ENCODE results near the gene KIAA1586. TPM values are rescaled to one million over a fixed set of nuclear protein-coding genes. Genes with fewer than 3 reads are reported as not detected.

Gene KIAA1586
- total and polyA plus RNA-seq, 2 donors (not counting 3 experiments of a cell fraction or from before 2014, with no cell fraction given), result 1.7 to 14.0 TPM

GRCh38 chr6:57026001-57026400, 20.5 kb upstream of the KIAA1586 start:
- ChIA-PET CTCF (no interaction called here), POLR2A (no interaction called here)
- Histone ChIP-seq H3K36me3 (ENCODE audit: control insufficient read depth in 2 of 2, extremely low read depth in 1 of 2, insufficient read depth in 2 of 2, low read length in 2 of 2) (no peaks in the 10 kb centered on the region), H3K4me2 (ENCODE audit: insufficient read depth, low read length) (no peak overlapping the region), H4K20me1 (replicated peaks; ENCODE audit: control insufficient read depth, extremely low read depth, insufficient read depth, low read length) (no peaks in the 10 kb centered on the region), H2AFZ (ENCODE audit: low read depth, low read length) (no peak overlapping the region), H3K9ac (replicated peaks; ENCODE audit: extremely low read depth, insufficient read depth, low read length) (no peak overlapping the region), H3K27ac (ENCODE audit: insufficient read depth, low read depth, low read length) (no peak overlapping the region), H3K27me3 (ENCODE audit: control insufficient read depth in 2 of 2, insufficient read depth in 2 of 2, low read length in 2 of 2) (no peaks in the 10 kb centered on the region), H3K79me2 (ENCODE audit: control insufficient read depth, insufficient read depth, low read length) (no peaks in the 10 kb centered on the region), H3K9me3 (replicated peaks; ENCODE audit: control insufficient read depth, insufficient read depth, low read length) (no peaks in the 10 kb centered on the region), H3K4me3 (replicated peaks in 1 of 3; ENCODE audit: insufficient read depth in 1 of 3, low read depth in 1 of 3, low read length in 3 of 3) (no peak overlapping the region), H3K4me1 (ENCODE audit: control insufficient read depth, extremely low read depth, insufficient read depth, low read length) (no peaks in the 10 kb centered on the region), H3K9me1 (replicated peaks; ENCODE audit: control insufficient read depth, extremely low read depth, insufficient read depth, low read length) (no peaks in the 10 kb centered on the region)
- FAIRE-seq (no peak), DNase-seq (ENCODE audit: low read depth, low spot score) (no peak)
- intact Hi-C loops (cut with micrococcal nuclease), result no loop called here
- dilution Hi-C loops (cut with MboI; ENCODE audit: extremely low pct_ligation_motif_present, low sequenced_read_pairs), result no loop called here
- BruUV-seq (replicated peaks), result no TSS peak
- no peak for TF ChIP-seq FOS (IDR thresholded peaks at IDR 0.05; ENCODE audit: borderline replicate concordance, insufficient read depth, low read length)
- no peak for TF ChIP-seq CTCF (IDR thresholded peaks at IDR 0.05; ENCODE audit: extremely low read depth in 1 of 2, insufficient read depth in 1 of 2, low read depth in 1 of 2, low read length in 2 of 2)
- TF ChIP-seq MYC (IDR thresholded peaks at IDR 0.05; ENCODE audit: low read depth, low read length), result no peak
- no peak for TF ChIP-seq JUN (IDR thresholded peaks at IDR 0.05; ENCODE audit: borderline replicate concordance, insufficient read depth, insufficient read length, low read depth)
- TF ChIP-seq GATA2 (IDR thresholded peaks at IDR 0.05; ENCODE audit: insufficient read depth, insufficient read length, low read depth, low read length), result no peak
- no peak for TF ChIP-seq MAX (IDR thresholded peaks at IDR 0.05; ENCODE audit: insufficient read depth, insufficient read length)

GRCh38 chr6:57027301-57027700, 19.2 kb upstream of the KIAA1586 start:
- DNase-seq (ENCODE audit: low read depth, low spot score) (no peak), FAIRE-seq (no peak)
- intact Hi-C loops (cut with micrococcal nuclease), result no loop called here
- Histone ChIP-seq H3K9me1 (replicated peaks; ENCODE audit: control insufficient read depth, extremely low read depth, insufficient read depth, low read length) (no peaks in the 10 kb centered on the region), H3K9me3 (replicated peaks; ENCODE audit: control insufficient read depth, insufficient read depth, low read length) (no peaks in the 10 kb centered on the region), H3K36me3 (ENCODE audit: control insufficient read depth in 2 of 2, extremely low read depth in 1 of 2, insufficient read depth in 2 of 2, low read length in 2 of 2) (no peaks in the 10 kb centered on the region), H3K27ac (ENCODE audit: insufficient read depth, low read depth, low read length) (no peak overlapping the region), H3K4me2 (ENCODE audit: insufficient read depth, low read length) (no peak overlapping the region), H2AFZ (ENCODE audit: low read depth, low read length) (no peak overlapping the region), H3K4me3 (replicated peaks in 1 of 3; ENCODE audit: insufficient read depth in 1 of 3, low read depth in 1 of 3, low read length in 3 of 3) (no peak overlapping the region), H3K27me3 (ENCODE audit: control insufficient read depth in 2 of 2, insufficient read depth in 2 of 2, low read length in 2 of 2) (no peaks in the 10 kb centered on the region), H3K9ac (replicated peaks; ENCODE audit: extremely low read depth, insufficient read depth, low read length) (no peak overlapping the region), H3K79me2 (ENCODE audit: control insufficient read depth, insufficient read depth, low read length) (no peaks in the 10 kb centered on the region), H4K20me1 (replicated peaks; ENCODE audit: control insufficient read depth, extremely low read depth, insufficient read depth, low read length) (no peaks in the 10 kb centered on the region), H3K4me1 (ENCODE audit: control insufficient read depth, extremely low read depth, insufficient read depth, low read length) (peaks cover 5% of the 10 kb centered on the region)
- no peak for TF ChIP-seq POLR2AphosphoS5 (IDR thresholded peaks at IDR 0.05; ENCODE audit: insufficient read depth, low read depth, low read length)
- no peak for TF ChIP-seq MAX (IDR thresholded peaks at IDR 0.05; ENCODE audit: insufficient read depth, insufficient read length)
- TF ChIP-seq MYC (IDR thresholded peaks at IDR 0.05; ENCODE audit: low read depth, low read length), result no peak
- no peak for TF ChIP-seq JUN (IDR thresholded peaks at IDR 0.05; ENCODE audit: borderline replicate concordance, insufficient read depth, insufficient read length, low read depth)
- no peak for TF ChIP-seq POLR2A (IDR thresholded peaks at IDR 0.05; ENCODE audit: low read depth, low read length)
- no peak for TF ChIP-seq EZH2 (IDR thresholded peaks at IDR 0.05; ENCODE audit: borderline replicate concordance, low read depth, low read length, severe bottlenecking)
- no peak for TF ChIP-seq GATA2 (IDR thresholded peaks at IDR 0.05; ENCODE audit: insufficient read depth, insufficient read length, low read depth, low read length)
- no peak for TF ChIP-seq CTCF (IDR thresholded peaks at IDR 0.05; ENCODE audit: extremely low read depth in 1 of 2, insufficient read depth in 1 of 2, low read depth in 1 of 2, low read length in 2 of 2)
- BruUV-seq (replicated peaks), result no TSS peak
- ChIA-PET CTCF (no interaction called here), POLR2A (no interaction called here)
- dilution Hi-C loops (cut with MboI; ENCODE audit: extremely low pct_ligation_motif_present, low sequenced_read_pairs), result no loop called here

Data from endothelial cell of umbilical vein (primary cell).